Stimulated activated CD8-positive, alpha-beta memory T cell treated with anti-CD3 and anti-CD28 coated beads, Interleukin-7, amount 100 ng/mL, for 24 hours (primary cell): ENCODE results near the gene ELMO3.

Experiments used
- DNase-seq: peaks from one replicate; pipeline ENCODE4 v3.0.0-alpha.2; 2020; ENCODE audit warnings: low read depth

ELMO3 gene

DNA sequence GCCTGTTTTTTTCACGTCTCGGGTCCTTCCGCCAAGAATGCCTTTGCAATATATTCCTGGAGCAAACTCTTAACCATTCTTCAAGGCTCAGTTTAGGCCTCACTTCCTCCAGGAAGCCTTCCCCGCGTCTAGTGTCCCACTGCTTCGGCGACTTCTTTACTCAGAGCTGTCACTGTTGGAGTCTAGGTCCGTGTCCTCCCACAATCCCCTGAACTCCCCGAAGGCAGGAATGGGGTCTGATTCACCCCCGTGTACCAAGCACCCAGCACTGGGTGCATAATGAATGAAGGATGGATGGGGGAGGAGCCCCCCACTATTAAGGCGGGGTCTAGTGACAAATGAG is 15.7 kb upstream of the ELMO3 start:
- no peak for DNase-seq

GRCh38 chr16:67183627-67184452 is 15.1 kb upstream of the ELMO3 start, which contains the start of gene MATCAP1:
MATCAP1 (minus strand) TSS chr16:67183963; CDS start chr16:67180610, 3,353 bp downstream.
- DNase-seq: peak; percentile 81

- DNase-seq: no peak
Measured at GRCh38 chr16:67184453-67184994, 14.4 kb upstream of the ELMO3 start.

- DNase-seq: peak; percentile 82
Measured at GRCh38 chr16:67184995-67185650, 13.8 kb upstream of the ELMO3 start.

DNA sequence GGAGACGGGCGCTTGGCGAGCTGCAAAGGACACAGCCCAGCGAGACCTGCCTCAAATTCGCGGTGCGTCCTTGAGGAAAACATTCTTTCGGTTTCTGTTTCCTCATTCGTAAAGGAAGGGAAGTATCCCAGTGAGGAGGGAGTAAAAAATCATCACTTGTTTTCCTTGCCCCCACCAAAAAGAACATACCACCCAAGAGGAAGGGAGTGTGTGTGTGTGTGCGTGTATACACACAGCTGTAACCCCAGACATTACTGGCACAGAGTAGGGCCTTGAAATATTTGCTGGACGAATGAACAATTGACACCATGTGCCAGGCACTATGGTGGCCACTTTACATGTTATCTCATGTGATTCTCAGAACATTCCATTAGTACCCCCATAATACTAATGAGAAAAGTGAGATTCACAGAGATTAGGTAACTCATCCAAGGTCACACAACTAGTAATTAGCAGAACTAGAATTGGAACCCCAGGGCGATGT is 13.2 kb upstream of the ELMO3 start:
- no peak for DNase-seq

DNA sequence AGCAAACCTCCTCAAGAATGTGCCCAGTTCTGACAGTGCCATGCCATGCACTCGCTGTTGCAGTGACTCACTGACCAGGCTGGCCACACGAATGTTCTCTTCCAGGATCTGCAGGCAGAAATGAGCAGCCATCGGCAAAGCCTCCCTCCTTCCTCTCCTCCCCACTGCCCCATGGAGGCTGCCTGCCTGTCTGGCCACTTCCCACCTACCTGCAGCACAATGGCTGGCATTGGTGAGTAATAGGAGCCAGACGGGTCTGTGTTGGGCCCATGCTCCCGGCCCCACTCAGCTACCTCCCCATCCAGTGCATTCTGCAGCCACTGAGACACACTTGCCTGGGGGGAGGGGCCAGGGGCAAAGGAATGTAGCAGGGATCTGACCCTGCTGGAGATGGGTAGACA is 12.4 kb upstream of the ELMO3 start:
- no peak for DNase-seq

- DNase-seq: no peak
Measured at GRCh38 chr16:67187175-67187890, 11.6 kb upstream of the ELMO3 start.

DNA sequence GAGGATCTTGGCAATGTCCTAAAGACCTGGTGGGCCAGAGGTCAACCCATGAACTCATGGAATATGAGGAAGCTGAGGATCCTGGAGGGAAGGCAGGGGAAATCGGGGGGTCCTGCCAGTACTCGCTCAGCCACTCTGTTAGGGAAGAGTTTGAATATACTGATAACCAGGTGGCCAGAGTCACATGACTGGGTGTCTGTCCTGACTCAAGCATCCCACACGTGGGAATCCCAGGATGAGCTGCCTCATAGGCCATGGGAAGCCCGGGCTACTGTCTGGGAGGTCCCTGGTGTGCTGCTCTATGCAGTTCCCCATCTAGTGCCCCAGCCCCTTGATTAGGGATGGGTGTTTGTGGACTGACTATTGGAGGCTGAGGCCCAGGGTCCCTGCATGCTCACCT is 10.6 kb upstream of the ELMO3 start:
- no peak for DNase-seq

DNA sequence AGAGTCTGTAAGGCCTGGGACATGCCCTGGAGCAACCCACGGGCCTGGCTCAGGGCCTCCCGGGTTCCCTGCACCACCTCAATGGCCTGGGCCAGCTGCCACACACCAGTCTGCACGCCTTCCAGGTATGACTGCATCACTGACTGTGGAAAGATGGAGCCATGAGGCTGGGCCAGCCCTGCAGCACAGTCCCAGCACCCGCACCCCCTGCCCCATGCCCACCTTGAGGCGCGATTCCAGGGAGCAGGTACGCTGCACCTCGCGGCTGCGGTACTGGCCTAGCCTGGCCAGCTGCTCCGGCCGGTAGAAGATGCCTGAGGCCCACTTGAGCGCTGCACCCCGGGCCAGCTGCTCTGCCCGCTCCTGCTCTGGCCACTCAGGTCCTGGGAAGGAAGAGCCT is 10.1 kb upstream of the ELMO3 start:
- no peak for DNase-seq

DNA sequence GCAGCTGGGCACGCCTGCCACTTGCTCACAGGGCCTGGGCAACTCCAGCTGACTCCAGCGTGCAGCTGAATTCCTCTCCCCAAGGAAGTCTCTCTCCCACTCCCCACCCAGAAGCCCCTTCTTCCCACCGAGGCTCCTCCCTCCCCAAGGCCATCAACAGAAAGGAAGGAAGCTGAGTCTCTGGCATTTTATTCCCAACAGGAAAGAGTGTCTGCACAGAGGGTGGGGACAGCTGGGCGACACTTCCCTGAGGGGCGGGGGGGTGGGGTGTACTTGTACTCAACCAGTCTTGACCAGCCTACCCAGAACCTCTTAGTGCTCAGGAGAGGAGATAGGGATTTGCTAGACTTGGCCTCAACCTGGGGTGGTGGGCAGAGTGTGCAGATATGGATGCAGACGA is 8.9 kb upstream of the ELMO3 start, which contains the start of gene EXOC3L1:
TSS of gene EXOC3L1 (minus strand) at position 96 of the 400 bp plus-strand sequence. CDS start 460 bp downstream, outside the sequence.
- DNase-seq: no peak

DNA sequence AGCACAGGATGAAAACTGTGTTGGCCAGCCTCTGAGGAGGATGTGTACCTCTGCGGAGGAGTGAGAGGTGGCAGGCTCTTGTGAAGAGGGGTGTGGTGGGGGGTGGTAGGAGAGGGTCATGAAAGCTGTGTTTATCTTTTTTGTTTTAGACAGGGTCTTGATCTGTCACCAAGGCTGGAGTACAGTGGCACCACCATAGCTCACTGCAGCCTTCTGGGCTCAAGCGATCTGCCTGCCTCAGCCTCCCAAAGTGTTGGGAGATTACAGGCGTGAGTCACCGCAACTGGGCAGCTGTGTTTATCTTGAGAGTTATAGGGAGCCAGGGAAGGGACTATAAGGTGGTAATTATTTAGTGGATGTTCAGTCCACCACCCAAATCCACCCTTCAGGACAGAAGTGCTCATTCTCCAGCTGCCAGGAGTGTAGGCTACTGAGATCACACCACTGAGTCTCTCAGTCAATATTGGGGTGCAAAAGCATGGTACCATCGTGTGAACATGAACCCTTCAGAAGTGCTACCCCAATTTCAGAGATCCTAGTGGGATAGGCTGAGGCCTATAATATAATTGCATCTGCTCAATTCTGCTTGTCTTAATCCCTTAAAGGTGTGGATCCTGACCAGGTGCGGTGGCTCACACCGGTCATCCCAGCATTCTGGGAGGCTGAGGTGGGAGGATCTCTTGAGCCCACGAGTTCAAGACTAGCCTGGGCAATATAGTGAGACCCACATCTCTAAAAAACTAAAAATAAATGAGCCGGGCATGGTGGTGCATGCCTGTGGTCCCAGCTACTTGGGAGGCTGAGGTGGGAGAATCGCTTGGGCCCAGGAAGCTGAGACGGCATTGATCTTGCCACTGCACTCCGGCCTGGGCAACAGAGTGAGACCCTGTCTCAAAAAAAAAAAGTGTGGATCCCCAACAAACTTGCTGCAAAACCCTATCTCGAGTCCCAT is 8.2 kb upstream of the ELMO3 start:
- no peak for DNase-seq

- no peak for DNase-seq
Measured at GRCh38 chr16:67191411-67191994, 7.4 kb upstream of the ELMO3 start.

DNA sequence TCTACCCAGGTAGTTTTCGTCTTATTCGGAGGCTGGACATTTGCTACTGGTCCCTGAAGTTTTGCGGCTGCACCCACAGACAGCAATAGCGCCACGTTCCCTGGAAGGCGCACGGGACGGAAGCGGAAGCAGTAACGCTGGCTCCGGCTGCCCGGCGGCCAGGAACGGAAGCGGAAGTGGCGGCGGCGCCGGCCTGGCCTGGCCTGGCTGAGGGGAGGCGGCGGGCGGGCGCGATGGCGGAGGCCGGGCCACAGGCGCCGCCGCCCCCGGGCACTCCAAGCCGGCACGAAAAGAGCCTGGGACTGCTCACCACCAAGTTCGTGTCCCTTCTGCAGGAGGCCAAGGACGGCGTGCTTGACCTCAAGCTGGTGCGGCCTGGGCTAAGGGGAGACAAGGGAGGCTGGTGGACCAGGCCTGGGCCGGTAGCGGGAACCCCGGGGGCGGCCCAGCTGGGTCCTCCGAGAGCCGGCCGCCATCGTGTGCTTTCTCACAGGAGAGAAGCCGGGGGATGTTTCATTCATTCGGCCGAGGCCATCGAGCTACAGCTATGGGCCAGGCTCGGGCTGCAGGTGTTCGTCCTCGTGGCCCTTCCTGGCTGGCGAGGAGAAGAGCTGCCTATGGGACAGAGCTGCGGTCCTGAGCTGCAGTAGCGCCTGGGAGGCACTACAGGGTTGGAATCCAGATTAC is 6.8 kb upstream of the ELMO3 start, which contains the start of gene E2F4:
TSS of gene E2F4 (plus strand) at position 161 of the 687 bp plus-strand sequence. CDS start at position 234, 73 bp downstream.
- DNase-seq: peak; percentile 79

DNA sequence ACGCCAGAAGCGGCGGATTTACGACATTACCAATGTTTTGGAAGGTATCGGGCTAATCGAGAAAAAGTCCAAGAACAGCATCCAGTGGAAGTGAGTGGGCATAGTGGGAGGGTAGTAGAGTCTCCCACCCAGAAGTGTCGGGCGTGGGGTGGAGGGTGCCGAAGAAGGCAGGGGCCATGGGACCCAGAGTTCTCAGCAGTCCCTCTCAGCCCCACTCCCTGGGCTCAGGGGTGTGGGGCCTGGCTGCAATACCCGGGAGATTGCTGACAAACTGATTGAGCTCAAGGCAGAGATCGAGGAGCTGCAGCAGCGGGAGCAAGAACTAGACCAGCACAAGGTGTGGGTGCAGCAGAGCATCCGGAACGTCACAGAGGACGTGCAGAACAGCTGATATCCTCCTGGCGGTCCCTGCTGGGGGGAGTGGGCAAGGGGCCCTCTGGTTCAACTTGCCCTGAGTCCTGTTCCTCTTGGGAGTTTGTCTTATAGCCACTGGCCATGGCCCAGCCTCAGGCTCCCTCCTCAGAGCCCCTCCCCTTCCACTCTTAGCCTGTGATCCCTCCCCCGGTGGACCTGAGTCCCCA is 6.1 kb upstream of the ELMO3 start:
- no peak for DNase-seq

DNA sequence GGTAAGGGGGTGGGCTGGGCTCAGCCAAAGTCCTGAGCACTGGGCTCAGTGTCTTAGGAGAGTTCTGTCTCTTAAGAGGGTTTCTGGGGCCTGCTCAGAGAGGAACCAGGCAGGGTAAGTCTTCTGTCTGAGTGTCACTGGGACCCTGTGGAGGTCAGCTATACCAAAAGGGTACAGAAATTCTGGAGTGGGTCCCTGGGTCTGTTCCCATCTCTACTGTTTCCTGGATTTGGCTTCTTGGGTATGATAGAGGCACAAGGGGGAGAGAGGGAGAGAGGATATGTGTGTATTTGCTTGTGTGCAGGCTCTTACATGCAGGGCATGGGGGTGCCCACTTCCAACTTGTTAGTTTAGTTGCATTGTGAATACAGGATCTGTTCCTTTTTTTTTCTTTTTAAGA is 5.4 kb upstream of the ELMO3 start:
- DNase-seq: no peak

- no peak for DNase-seq
Measured at GRCh38 chr16:67194260-67194659, 4.7 kb upstream of the ELMO3 start.

DNA sequence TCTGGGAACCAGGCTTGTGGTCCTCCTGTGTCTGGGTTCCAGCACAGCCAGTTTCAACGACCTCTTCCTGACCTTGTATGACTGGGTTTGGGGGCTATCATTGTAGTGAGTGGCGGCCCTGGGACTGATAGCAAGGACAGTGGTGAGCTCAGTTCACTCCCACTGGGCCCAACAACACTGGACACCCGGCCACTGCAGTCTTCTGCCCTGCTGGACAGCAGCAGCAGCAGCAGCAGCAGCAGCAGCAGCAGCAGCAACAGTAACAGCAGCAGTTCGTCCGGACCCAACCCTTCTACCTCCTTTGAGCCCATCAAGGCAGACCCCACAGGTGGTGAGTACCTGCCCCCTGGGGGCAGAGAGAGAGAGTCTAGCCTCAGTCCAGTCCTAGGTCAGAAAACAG is 3.3 kb upstream of the ELMO3 start:
- no peak for DNase-seq

DNA sequence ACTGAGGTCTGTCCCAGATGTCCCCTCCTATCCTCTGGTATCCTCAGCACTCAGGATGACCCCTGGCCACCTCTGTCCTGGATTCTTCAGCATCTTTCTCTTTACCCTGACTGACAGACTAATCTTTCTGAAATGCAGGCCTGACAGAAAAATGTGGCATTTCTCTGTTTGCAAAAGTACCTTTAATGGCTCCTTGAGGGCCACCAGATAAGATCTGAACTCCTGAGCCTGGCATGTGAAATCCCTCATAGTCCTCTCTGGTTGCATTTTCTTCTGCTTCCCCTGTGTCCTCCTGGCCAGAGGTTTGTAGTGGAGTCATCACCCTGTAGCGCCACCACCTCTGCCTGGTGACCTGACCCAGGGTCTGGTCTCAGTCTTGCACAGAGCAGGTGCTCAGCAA is 2.0 kb upstream of the ELMO3 start:
- no peak for DNase-seq

GRCh38 chr16:67197704-67198103 is 1.2 kb upstream of the ELMO3 start:
- DNase-seq: no peak

- DNase-seq: no peak
Measured at GRCh38 chr16:67198238-67198734, 645 bp upstream of the ELMO3 start.
